Limb (tissue), 2 donors: Measurements from ENCODE around the gene GNG7.

Experiments
- DNase-seq, 2 donors: peaks; one replicate each; pipeline ENCODE4 v3.0.0-alpha.2; 2016; ENCODE audit errors: extremely low spot score in 2 of 2

GNG7 gene

DNA sequence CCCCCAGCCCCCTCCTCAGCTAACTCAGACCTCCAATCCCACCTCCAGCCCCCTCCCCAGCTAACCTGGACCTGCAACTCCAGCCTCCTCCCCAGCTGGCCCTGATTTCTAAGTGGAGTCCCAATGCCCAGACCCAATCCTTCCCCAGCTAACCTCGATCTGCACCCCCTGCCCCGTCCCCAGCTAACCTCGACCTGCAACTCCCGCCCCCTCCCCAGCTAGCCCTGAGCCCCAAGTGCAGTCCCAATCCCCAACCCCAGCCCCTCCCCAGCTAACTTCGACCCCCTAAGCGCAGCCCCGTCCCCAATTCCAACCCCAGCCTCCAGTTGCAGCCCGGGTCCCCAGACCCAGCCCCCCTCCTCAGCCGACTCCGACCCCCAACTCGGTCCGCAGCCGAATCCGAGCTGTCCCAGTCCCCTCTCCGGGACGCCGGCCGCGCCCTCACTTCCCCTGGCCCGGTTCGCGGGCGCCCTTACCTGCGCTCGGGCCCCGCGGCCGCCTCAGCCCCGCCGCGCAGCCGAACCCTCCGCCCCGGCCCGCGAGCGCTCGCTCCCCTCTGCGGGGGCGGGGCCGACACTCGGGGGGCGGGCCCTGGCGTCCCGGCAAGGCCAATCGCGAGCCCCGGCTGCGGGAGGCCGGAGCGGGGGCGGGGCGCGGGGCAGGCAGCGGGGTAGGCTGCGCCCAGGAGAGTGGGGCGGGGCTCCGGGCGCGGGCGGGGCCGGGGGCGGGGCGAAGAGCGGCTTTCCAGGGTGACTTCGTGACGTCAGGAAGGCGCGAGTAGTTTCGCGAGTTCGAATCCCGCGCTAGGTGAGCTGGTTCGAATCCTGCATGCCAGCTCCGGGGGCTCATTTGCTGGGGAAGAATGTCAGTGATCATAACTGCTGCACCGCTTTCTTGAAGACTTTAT lies at the start of gene GNG7:
Gene GNG7, minus strand, starts transcription at position 525 of the 907 bp plus-strand sequence. CDS start 182,006 bp downstream, outside the sequence.
- DNase-seq = peak; percentile 86 to 98

DNA sequence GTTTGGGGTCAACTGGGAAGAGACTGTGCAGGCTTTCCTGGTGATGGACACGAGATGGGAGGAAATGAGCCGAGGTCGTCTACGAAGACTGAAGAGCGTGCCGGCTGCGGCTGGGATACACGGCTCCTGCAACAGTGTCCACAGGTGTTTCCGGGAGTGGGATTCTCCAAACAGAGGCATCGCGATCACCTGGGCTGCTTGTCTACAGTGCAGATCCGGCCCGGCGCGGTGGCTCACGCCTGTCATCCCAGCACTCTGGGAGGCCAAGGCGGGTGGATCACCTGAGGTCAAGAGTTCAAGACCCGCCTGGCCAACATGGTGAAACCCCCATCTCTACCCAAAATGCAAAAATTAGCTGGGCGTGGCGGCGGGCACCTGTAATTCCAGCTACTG lies 48.9 kb upstream of the GNG7 start:
- no peak for DNase-seq

DNA sequence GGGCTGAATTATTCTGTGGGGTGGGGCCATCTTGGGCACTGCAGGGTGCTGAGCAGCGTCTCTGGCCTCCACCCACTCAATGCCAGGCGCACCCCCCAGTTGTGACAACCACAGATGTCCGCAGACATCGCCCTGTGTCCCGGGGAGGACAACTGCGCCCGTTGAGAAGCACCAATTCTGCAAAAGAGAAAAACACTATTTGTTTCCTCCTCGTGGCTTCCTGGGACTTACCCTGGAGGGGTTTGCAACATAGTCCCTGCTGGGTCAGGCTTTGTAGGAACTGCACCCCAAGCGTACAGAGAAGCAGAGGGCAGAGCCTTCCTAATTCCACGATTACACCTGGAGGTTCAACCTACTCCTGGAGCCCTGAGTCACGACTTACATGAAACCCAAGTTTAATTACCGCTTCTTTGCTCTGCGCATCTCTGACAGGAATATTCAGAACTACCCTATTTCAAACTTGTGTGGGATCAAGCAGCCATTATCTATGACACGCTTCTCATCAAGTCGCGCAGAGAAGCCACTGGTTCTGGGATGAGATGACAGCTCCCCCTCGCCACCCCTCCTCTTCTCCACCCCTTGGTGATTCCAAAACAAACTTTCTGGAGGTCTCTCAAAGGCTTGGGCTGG lies 48.4 kb upstream of the GNG7 start:
- DNase-seq = no peak

DNA sequence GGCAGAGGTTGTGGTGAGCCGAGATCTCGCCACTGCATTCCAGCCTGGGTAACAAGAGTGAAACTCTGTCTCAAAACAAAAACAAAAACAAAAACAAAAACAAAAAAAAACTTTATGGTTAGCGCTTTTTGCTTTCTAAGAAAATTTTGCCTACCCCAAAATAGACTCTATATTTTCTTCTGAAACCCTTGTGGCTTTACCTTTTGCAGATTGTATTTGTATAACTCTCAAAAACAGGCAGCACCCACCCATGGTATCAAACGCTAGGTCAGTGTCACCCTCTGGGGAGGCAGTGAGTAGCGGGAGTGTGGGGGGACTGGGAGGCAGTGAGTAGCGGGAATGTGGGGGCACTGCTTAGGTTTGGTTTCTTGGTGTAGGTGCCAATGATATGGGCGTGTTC lies 44.9 kb upstream of the GNG7 start:
- DNase-seq = no peak

DNA sequence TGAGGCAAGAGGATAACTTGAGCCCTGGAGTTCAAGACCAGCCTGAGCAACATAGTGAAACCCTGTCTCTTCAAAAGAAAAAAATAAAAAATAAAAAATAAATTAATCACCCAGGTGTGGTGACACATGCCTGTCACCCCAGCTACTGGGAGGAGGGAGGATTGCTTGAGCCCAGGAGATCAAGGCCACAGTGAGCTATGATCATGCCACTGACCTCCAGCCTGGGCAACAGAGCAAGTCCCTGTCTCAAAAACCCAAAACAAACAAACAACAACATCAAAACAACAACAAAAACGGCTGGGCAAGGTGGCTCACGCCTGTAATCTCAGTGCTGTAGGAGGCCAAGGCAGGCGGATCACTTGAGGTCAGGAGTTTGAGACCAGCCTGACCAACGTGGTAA lies 41.6 kb upstream of the GNG7 start:
- DNase-seq = no peak

DNA sequence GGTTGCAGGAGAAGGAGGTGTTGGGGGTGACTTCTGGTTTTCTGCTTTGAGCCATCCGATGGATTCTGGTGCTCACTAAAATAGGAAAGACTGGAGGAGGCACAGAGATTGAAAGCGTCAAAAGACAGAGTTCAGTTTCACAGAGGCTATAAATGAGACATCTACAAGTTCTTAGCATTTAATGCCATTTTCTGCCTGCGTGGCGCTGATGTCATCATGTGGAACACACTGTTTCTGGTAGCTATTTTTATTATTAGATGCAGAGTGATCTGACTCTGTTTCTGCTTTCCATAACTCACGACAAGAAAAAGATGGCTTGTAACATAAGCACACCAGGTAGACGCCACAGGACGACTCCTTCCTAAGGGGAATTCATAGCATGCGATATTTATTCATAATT lies 40.6 kb upstream of the GNG7 start:
- no peak for DNase-seq

DNA sequence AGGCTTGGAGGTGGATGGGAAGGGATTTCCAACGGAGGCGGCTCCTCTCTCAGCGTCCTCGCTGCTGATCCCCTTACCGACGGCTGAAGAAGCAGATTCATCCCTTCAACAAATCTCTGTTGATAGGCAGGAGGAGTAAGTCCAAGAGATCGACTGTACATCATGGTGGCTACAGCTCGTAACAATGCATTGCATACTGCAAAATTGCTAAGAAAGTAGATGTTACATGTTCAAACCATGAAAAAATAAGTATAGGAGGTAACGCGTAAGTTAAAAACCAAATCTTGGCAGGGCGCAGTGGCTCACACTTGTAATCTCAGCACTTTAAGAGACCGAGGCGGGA lies 37.8 kb upstream of the GNG7 start:
- no peak for DNase-seq

DNA sequence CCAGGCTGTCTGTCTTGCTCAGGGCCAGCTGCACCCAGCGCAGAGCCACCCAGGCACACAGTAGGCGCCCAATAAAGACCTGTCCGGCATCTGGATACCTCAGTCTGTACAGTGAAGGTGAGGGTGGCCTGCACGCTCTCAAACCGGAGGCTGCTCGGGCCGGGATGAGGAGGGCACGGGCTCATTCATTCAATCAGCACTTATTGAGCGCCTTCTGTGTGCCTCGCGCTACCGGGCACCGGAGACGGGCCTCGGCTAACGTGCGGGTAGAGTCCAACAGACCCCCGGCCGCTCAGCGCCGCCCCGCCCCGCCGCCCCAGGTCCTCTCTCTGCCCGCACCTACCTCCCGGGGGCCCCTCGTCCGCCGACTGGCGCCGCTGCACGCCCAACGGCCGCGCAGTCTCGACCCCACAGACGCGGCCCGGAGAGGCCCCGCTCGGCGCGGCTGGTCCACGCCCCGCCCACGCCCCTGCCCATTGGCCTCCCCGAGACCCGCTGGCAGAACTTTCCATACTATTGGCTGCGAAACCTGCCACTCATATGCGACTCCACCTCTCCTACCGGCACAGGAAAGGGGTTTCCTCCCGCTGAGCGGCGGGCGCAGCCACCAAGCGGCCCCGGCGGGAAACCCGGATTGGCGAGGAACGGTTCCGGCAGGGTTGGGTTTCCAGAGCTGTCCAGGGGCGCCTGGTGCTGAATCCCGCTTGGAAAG lies 37.3 kb upstream of the GNG7 start, which contains the start of gene SLC39A3:
Gene SLC39A3, minus strand, starts transcription at position 416 of the 712 bp plus-strand sequence. CDS start 2,760 bp downstream, outside the sequence.
- peak; percentile 98 to 100 for DNase-seq

DNA sequence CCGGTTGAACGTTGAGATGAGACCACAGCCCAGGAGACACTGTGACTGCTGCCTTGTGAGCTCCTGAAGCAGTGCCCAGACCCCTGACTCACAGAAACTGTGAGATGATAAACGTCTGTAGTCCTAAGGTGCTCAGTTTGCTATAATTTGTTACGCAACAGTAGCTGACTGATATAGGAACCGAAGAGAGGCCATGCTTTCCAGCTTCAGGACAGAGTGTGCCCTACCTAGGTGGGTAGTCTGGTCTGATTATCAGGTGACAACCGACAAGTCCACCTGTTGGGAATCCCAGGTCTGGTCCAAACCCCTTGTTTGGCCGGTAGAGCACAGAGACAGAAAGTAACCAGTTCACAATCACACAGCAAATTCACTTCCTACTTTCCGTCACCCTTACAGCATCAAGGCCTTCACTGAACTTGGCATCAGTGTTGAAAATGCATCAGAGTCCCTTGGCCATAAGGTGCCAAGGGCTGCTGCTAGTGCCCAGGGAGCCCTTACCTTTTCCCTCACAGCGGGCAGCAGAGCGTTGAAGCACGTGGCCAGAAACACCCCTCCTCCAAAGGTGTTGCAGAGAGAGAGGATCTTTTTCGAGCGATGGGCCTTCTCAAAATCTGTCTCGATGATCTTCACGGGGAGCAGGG lies 34.2 kb upstream of the GNG7 start:
- DNase-seq = no peak

DNA sequence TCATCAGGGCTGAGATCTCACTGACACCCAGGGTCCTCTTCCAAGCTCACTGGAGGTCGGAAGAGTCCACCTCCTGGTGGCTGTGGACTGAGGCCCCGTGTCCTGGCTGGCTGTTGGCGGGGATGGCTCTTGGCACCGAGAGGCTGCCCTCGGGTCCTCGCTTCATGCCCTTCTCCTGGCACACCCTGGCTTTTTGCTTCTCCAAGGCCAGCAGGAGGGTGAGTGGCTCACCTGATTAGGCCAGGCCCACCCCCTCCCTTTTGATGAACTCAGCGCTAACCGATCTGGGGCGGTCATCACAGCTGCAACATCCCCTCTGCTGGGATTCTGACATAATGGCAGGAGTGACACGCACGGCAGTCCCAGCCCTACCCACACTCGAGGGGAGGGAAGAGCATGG lies 32.9 kb upstream of the GNG7 start:
- DNase-seq = no peak

DNA sequence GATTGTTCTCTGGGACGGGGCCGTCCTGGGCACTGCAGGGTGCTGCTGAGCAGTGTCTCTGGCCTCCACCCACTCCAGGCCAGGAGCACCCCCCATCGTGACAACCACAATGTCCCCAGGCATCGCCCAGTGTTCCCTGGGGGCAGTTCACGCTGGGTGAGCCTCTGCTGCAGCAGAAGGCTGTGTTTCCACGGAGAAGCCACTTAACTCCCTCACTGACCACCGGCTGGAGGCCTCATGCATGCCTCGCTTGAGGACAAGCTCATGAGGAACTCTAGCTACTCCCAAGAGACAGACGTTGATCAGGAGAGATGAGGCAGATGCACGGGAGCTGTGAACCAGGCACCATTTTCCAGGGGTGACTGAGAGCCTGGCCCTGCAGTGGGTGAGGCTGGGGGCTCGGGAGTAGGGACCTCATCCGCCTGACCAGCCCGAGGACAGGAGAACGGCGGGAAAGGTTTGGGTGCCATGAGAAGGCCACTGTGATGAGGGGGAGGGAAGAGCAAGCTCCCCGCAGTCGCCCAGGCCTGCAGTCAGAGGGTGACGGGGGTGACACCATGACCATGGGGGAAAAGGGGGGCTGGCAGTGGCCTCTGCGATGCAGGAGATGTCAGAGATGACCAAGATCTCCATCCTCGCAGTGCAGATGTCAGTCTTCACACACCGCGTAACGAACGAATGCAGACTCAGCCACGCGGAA lies 32.2 kb upstream of the GNG7 start:
- no peak for DNase-seq

DNA sequence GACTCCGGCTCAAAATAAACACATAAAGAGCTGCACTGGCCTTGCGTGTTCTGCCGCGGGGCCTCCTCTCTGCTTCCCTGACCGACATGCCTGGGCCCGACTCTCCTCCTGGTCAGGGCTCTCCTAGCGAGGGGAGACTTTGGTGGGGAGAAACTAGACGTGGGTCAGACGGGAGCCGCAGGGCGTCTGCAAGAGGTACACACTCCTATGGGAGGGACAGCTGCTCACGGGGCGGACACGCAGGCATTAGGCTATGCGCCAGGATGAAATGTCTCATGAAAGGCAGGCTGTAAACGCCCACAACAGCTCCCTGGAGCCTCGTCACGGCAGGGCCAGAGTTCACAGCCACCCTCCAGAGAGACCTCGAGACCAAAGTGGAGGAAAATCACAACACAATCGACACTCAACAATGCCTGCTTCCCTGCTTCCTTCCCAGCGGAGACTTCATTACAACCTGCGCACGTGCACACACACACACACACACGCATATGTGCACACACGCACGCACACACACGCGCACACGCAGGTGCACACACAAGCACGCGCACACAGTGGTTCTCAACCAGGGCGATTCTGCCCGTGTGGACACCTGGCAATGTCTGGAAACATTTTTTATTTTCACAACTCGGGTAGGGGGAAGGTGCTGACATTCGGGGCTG lies 31.6 kb upstream of the GNG7 start:
- DNase-seq = peak in 1 of 2 donors; percentile 26

DNA sequence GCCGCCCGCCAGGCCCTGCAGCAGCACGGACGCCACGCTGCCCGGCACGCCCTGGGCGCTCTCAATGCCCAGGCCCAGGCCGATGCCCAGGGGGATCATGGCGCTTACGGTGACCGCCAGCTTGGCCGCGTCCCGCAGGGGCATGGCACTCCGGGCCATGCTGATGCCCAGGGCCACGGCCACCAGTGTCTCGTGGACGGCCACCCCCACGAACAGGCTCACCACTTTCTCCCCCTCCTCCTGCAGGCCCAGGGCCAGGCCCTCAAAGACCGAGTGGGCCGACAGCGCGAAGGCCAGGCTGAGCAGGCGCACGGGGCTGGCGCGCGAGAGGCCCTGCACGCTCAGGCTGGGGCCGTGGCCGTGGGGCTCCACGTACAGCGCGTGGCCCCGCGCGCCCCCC lies 30.4 kb upstream of the GNG7 start:
- DNase-seq = peak in 1 of 2 donors; percentile 20

DNA sequence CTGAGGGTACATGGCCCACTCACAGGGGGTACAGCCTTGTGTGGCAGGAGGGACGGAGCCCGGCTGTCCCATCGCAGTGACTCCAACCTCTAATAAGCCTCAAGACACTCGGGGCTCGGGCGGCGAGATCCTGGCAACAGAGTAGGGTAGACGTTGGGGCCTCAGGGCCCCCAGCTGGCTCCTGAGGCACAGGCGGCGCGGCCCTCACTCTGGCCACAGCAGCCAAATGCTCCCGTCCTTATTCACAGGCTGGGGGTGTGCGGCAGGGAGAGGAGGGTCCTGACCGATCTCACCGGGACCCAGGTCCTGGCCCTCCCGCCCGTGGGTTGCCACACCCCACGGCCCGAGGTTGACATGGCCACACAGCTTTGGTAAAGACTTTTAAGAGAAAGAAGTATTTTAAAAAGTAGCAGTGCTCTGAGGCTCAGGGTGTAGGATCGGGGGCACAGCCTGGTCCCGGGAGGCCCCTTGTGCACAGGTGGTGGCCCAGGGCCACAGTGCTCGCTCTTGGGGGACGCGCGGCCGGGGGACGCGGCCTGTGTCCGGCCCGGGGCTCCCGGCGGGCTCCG lies 29.7 kb upstream of the GNG7 start:
- no peak for DNase-seq

DNA sequence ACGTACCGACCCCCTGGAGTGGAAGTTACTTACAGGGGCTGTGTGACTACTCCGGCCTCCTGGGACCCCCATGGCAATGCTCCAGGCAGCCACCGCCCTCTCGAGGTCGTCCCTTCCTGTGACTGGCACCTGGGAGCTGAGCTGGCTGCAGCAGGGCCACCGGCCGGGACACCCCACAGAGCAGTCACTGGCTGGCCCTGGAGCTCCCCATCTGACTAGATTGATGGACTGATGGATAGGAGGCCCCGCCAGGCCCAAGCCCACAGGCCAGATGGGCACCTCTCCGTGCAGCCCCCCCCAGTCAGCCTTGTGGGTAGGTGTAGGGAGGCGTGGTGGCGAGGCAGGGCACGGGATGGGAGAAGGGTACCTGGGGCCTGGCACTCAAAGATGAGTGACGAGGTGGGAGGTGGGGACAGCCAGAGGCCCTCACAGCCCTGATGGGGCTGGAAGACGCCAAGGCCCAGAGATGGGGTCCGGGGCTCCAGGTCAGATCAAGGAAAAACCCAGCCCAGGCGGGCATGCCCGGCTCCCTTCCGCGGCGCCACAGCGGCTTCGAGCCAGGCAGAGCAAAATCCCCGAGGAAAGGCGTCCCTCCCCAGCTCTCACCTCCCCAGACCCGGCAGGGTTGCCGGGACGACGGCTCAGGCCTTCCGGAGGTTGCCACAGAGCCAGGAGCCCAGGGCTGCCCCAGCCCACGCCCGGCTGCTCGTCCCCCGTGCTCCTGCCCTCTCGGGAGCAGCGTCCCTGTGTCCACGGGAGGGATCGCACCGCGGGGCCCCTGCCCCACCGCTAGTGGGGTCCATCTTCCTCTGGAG lies 28.9 kb upstream of the GNG7 start:
- no peak for DNase-seq

DNA sequence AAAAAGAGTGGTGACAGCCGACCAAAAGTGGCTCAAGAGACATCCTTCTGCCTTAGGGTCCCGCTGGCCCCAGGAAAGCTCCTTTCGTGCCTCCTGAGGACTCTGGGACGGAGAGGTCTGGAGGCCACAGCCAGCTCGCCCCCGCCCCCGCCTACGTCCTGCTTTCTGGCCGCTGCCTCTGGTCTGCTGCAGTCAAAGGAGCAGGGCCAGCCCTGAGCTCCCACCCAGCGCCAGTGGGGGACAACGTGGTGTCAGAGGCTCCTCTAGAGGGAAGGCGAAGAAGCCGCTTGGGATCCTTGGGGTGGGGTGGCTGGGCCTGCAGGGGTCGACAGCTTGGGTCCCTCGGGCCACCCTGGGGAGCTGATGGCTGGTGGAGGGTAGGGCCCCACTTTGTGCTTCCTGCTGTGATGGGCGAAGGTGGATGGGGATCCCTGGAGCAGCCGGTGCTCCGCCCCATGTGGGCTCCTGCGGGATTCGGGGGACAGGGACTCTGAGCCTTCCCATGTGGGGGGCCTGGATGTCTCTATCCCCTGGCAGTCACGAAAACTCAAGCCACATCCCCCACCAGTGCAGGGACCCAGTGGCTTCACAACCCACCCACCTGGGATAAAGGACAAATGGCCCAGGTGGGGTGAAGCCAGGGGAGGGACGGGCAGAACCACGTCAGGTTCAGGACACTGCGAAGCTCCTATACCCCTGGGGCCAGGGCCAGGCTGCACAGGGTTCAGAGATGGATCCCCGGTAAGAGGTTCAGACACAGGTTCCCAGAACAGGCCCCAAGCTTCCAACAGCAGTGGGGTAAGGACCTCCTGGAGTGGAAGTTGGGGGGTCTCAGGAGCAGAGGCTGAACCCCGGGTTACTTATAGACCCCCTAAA lies 27.7 kb upstream of the GNG7 start:
- DNase-seq = no peak

DNA sequence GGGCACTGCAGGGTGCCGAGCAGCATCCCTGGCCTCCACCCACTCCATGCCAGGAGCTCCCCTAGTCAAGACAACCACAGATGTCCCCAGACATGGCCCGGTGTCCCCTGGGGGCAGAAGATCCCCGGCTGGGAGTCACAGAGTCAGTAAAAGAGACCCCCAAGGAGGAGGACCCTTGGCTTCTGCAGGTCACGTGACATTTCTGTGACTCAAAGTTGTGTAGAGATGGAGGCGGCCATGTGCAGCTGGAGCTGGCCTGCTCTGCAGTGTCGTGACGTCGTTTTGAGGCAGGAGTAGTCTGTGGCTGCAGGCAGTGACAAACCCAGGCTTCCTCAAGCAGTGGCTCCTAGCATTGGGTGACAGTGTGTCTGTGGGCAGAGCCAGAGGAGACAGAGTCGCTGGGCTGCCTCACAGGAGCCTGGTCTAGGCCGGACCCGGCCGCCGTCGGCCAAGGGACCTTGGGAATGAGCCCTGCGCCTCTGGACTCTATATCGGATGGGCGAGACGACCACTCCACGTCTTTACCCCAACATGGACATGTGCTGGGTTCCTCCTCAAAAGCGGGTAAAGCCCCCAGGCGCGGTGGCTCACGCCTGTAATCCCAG lies 26.4 kb upstream of the GNG7 start:
- no peak for DNase-seq

DNA sequence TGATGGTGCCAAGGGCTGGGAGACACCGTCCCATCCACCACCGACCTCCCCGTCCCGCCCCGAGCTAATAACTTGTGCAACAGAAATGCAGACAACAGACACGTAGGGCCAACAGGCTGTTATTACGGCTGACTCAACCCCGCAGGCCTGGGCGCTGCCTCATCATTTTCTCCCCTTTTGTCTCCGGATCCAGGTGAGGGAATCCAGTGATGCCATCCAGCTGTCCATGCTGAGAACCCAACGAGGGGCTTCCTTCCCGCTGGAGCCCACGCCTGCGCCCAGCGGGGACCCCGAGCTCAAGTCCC lies 25.1 kb upstream of the GNG7 start:
- no peak for DNase-seq
